GM12892 (cell line): ENCODE results near the gene NFKBIB.
A peak's percentile ranks its signal among the peaks of the same experiment; 100 is the strongest.
"Not testable (repeated sequence)": the region's sequence is repeated elsewhere in the genome, so short reads cannot be mapped to it uniquely, and the experiment has no call there.

ENCODE experiments used
- DNase-seq: peaks from one replicate; pipeline ENCODE4 v3.0.0; 2011; ENCODE audit not compliant: insufficient read length
- FAIRE-seq: peaks from 2 replicates; lab custom pipeline; 2011; peaks lifted over from hg19 to GRCh38; lab: Jason Lieb, UNC
- POLR2A ChIP-seq: IDR thresholded peaks from 2 replicates; pipeline ENCODE4 v1.6.1; 2011; ENCODE audit warnings: low read depth, low read length, control low read depth
- POLR2AphosphoS5 ChIP-seq: IDR thresholded peaks from 2 replicates; pipeline ENCODE4 v1.6.1; 2011; ENCODE audit warnings: low read depth, low read length, control low read depth
- TAF1 ChIP-seq: IDR thresholded peaks from 2 replicates; pipeline ENCODE4 v1.6.1; 2011; ENCODE audit warnings: low read depth, mild to moderate bottlenecking, control low read depth, low read length, borderline replicate concordance

The NFKBIB gene

DNA sequence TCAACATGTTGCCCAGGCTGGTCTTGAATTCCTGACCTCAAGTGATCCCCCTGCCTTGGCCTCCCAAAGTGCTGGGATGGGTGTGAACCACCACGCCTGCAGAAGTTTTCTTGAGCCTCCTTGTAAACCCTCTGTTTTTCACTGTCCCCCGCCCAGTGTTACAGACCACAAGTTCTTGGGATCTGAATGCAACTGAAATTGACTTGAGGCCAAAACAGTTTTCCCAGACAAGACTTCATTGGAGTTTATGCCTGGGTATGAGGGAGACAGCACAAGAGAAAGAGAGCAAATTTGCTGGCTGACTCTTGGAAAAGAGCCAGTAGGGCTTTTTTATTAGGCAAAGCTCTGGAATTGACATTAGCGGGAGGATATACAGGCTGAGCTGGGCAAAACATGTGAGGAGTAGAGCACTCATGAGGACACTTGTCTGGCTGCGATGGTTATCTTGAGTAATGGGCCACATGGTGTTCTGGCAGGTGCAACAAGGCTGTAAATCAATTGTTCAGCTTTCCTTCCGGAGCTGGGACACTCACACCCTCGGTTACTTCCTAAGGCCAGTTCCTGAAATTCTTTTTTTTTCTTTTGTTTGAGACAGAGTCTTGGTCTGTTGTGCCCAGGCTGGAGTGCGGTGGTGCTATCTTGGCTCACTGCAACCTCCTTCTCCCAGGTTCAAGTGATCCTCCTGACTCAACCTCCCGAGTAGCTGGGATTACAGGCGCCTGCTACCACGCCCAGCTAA lies 37.3 kb upstream of the NFKBIB start:
- DNase-seq (no peak), FAIRE-seq (no peak)
- TF ChIP-seq POLR2AphosphoS5 (no peak), TAF1 (no peak), POLR2A (no peak)

DNA sequence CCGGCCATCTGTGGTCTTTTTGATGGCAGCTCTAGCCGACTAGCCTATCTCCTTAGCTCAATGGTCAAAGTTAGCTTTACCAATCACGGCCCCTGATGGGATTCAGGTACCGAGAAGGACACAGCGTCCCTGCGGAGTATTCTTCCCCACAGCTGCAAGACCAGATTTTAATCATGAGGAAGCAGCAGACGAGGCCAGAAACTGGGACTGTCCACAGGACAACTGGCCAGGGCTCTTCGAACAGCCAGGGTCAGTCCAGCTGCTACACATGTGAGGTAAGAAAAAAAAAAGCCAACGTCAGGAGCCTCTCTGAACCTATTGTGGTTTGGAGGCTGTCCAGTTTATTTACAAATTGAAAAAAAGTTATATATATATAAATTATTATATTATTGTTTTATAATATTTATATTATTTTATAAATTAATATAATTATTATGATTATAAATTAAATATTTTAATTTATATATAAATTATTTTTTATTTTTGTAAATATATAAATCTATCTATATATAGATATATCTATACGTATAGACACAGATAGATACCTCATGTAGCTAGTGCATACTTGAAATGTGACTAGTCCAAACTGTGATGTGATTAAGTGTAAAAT lies 32.5 kb upstream of the NFKBIB start:
- TF ChIP-seq TAF1 (no peak), POLR2AphosphoS5 (no peak), POLR2A (no peak)
- DNase-seq (no peak), FAIRE-seq (no peak)

DNA sequence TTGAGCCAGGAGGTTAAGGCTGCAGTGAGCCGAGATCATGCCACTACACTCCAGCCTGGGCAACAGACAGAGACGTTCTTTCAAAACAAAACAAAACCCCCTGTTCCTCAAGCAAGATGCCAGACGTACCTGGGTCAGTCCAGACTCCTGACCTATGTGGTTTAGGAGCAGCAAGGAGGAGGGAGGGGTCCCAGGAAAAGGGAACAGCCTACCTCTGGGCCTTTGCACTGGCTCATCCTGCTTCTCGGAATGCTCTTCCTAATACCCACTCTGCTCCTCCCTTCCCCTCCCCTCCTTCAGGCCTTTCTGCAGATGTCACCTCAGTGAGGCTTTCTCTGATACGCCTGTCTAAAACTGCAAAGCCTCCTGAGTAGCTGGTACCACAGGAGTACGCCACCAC lies 31.2 kb upstream of the NFKBIB start:
- no peak for TF ChIP-seq TAF1
- no peak for TF ChIP-seq POLR2AphosphoS5
- no peak for TF ChIP-seq POLR2A
- FAIRE-seq (no peak), DNase-seq (no peak)

DNA sequence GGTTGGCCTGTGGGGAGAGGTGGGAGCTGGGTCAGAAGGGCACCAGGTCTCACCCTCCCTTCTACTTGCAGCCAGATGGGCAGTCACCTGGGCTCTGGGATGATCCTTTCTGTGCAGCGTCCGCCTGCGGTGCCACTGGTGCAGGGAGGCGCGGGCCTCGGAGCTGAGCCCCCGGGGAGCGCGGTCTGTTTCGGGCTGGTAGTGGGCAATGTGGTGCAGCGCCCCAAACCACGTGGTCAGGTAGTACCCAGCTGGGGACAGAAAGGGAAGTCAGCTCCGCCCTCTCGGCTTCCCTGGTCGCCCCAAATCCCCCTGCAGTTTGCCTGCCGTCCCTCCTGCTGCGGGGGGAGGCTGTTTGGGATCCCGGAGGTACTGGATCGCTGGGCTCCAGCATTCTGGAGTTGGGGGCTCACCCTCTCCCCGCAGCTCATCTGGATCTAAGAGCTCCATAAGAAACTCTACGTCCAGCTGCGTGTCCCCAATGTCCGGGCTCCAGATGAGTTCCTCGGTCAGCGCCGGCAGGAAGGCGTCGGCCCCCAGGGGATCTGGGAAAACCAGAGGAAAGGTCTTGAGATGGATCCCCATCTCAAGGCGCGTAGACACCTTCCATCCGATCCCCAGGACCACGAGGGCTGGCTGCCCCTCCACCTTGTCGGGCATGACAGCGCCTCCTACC lies 30.5 kb upstream of the NFKBIB start:
- TF ChIP-seq POLR2A (no peak), TAF1 (no peak), POLR2AphosphoS5 (no peak)
- FAIRE-seq (no peak), DNase-seq (no peak)

DNA sequence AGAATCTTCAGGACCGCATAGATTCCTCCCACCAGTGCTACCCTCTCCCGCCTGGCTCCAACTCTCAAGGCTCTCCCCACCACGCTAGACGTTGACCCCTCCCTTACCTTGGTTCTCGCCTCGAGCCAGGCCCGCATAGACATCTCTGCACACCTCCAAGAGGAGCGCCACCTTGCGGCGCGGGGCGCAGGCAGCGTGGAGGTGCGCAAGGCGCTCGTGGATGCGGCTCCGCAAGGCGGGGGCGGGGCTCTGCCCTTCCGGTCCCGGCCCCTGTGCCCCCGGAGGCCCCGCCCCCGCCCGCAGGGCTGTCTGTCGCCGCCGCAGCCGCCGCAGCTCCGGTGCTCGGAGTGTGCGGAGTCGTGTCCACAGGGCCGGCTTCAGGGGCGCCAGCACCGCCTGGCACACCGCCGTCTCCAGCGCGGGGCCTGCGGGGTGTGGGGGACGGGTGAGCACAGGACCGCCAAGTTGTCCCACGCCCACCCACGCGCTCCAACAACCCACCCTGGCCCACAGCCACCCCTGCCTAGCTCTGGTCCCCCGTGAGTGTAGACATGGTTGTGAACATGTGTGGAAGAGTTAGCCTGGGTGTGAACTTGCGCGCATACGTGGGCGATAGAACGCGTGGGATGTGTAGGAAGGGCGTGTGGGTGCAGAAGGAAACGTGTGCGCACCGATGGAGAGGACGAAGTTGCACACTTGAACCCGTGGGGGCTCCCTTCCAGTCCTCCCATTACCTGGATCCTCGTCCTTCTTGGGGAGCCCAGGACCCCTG lies 29.7 kb upstream of the NFKBIB start:
- TF ChIP-seq TAF1: no peak
- DNase-seq (peak; percentile 92), FAIRE-seq (peak; percentile 94)

DNA sequence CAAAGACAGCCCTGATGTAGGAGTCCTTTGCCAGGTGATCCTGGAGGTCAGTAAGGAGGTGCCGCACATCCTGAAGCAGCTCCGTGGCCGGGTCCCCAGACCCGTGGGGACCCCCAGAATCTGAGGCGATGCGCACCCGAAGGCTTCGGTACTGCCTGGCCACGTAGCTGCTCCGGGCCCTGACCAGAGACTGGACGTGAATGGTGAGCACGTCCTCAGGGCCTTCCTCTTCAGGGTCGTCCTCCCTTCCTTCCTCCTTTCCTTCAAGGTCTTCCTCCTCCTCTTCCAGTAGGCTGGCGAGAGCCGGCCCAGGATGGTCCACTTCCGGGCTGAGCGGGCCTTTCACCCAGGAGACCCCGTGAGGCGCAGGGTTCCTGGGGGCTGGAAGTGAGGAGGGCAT lies 29.2 kb upstream of the NFKBIB start:
- DNase-seq (no peak), FAIRE-seq (no peak)
- TF ChIP-seq TAF1 (no peak), POLR2AphosphoS5 (no peak), POLR2A (no peak)

DNA sequence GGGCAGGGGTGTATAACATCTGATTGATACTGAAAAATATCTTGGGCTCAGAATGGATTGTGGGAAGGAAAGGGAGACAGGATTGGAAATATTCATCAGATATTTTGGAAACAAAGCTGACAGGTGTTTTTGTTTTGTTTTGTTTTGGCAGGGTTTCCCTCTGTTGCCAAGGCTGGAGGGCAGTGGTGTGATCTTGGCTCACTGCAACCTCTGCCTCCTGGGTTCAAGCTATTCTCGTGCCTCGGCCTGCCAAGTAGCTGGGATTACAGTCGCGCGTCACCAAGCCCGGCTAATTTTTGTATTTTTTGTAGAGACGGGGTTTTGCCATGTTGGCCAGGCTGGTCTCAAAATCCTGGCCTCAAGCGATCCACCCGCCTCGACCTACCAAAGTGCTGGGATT lies 26.4 kb upstream of the NFKBIB start:
- not testable (repeated sequence) for DNase-seq, FAIRE-seq

DNA sequence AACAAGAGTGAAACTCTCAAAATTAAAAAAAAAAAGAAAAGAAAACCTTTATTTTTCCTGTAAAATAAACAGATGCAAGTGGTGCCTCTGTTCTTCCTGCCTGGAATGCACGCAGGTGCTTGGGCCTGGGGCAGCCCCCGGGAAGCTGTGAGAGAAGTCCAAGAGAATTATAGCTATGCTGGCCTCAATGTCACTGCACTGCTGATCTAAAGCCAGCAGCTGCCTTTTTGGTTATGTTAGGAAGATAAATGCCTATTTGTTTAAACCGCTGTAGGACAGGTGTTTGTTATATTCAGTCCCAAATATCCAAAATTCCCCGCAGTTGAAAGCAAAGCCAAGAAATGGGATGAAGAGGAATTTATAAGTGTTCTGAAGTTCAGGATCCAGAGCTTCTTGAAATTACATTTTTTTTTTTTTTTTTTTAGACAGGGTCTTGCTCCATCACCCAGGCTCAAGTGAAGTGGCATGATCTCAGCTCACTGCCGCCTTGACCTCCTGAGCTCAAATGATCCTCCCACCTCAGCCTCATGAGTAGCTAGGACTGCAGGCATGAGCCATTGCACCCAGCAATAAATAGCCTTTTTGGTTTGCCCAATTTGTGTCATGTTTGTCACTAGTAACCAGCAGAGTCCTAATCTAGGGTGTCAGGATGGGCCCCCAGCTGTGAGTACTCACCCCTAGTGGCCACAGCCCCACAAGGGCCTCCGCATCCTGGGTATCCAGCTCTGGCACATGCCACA lies 23.9 kb upstream of the NFKBIB start:
- FAIRE-seq (no peak), DNase-seq (no peak)
- TF ChIP-seq TAF1 (no peak), POLR2A (no peak)

DNA sequence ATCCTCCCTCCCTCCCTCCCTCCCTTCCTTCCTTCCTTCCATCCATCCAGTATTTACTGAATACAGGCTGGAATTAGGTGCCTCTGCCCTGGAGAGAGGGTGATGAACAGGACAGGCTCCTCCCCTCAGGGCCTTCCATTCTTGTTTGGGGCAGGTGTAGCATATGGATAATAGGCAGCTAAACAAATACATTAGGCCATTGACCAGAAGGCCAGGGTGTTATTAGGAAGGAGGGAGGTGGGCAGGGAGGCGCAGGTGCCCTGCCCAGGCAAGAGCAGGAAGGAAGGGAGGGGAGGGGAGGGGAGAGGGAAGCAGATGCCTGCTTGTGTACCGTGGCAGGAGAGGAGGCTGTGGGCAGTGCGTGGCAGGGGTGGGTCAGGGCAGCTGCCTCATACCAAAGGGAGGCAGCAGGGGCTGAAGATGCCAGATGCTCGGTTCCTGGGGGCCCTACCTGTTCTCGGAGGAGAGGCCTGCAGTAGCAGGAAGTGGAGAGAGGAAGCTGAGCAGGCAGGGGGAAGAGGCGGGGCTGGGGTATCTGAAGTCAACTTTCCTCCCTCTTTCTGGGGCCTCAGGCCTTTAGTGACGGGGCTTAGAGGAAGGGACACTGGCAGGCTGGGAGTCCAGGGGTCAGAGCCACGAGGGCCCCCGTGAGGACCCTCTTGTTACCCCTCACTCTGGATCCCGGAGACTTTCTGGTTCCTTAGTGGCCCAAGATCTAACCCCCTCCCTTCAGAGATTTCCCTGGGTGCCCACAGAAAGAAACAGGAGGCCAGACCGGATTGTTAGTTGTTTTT lies 21.8 kb upstream of the NFKBIB start, which contains the start of gene RINL:
Gene RINL, minus strand, starts transcription at position 495 of the 794 bp plus-strand sequence. CDS start 1,533 bp downstream, outside the sequence.
- DNase-seq: peak; percentile 83
- peak; percentile 94 for FAIRE-seq
- TF ChIP-seq POLR2A (peak; percentile 53; the same call in 1 of the 2 replicates), TAF1 (no peak), POLR2AphosphoS5 (peak; percentile 73)

DNA sequence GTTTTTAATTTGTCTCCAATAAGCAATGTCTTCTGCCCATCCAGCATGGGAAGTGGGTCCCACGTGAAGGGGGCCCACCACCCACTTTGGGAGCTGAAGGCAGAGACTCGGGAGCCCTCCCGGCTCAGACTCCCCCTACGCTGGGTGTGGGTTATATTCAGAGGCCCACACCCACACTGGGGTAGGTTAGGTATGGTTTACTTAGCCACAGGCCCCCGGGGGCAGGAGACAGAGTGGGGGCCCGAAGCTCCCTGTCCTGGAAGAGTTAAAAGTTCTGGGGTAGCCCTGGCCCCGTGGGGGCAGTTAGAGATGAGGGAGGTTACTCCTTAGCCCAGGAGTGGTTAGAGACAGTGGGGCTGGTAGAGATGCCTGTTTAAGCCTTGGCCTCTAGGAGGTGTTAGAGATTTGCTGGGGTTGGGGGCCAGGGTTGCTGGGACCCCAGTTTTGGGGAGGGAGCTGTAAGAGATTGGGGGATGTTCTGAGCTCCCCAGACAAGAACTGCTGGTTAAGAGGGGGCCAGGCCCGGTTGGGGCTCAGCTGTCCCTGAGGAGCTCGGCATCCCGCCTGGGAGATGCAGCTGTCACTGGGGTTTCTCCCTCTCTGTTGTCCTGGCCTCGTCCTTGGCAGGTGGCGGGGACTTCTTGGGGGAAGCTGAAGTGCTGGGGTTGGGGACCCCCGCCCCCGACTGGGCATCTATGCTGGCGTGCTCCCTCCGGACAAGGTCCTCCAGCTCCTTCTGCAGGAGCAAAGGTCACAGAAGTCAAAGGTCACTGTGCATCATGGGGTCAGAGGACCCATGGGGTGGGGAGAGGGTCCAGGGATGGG lies 21.0 kb upstream of the NFKBIB start:
- no peak for TF ChIP-seq POLR2A
- no peak for TF ChIP-seq TAF1
- no peak for TF ChIP-seq POLR2AphosphoS5
- FAIRE-seq (no peak), DNase-seq (no peak)
